Neural cell (in vitro differentiated cells): Measurements from ENCODE around the gene NGEF.

Experiments used
- EZH2 ChIP-seq: fragments of 200-600, 300-800 bp; shearing (Covaris generic), sonication (generic); IDR thresholded peaks from 2 replicates; pipeline ENCODE4 v1.6.1; 2014; ENCODE audit warnings: antibody characterized with exemption, low read length, borderline replicate concordance, mild to moderate bottlenecking; ENCODE audit not compliant: insufficient read depth, poor library complexity, severe bottlenecking
- MXI1 ChIP-seq: fragments of 450-650 bp; conservative IDR thresholded peaks from 2 replicates; pipeline ENCODE4 v1.6.1; 2014; ENCODE audit warnings: antibody characterized with exemption, mild to moderate bottlenecking; ENCODE audit not compliant: poor library complexity, severe bottlenecking
- TF ChIP-seq, protein P1 (sequence below): fragments of 450-650 bp; IDR thresholded peaks from 2 replicates; pipeline ENCODE4 v1.5.1; 2014; ENCODE audit warnings: antibody characterized with exemption, mild to moderate bottlenecking, moderate library complexity; ENCODE audit not compliant: poor library complexity, severe bottlenecking

DNA sequence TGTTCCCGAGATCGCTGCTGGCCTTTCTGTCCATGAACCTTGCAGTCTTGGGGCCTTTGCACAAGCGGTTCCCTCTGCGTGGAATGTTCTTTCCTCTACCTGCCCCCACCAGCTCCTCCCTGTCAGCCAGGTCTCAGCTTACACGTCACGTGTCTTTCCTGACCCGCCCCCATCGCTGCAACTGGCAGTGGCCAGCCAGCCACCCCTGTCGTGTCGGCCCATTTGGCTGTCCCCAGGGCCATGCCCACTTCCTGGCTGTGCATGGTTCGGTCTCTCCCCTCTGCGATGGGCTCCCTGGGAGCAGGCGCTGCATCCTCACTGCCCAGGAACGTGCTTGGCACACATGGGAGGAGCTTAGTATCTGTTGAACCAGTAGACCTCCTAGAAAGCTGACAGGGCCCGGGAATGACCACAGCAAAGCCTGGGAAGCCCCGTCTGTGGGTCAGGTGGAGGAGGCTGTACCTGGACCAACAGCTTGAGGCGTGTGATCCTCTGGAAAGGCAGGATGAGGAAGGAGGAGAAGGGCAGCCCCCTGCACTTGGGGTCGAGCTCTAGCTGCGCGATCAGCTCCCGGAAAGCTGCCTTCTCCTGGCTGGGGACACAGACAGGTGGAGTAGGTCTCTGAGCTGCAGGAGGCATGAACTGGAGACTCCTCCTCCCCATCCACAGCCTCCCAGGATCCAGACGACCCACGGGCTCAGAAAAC, 122.0 kb downstream of the NGEF start:
- TF ChIP-seq EZH2 = no peak
- no peak for TF ChIP-seq MXI1
- TF ChIP-seq, protein P1, sequence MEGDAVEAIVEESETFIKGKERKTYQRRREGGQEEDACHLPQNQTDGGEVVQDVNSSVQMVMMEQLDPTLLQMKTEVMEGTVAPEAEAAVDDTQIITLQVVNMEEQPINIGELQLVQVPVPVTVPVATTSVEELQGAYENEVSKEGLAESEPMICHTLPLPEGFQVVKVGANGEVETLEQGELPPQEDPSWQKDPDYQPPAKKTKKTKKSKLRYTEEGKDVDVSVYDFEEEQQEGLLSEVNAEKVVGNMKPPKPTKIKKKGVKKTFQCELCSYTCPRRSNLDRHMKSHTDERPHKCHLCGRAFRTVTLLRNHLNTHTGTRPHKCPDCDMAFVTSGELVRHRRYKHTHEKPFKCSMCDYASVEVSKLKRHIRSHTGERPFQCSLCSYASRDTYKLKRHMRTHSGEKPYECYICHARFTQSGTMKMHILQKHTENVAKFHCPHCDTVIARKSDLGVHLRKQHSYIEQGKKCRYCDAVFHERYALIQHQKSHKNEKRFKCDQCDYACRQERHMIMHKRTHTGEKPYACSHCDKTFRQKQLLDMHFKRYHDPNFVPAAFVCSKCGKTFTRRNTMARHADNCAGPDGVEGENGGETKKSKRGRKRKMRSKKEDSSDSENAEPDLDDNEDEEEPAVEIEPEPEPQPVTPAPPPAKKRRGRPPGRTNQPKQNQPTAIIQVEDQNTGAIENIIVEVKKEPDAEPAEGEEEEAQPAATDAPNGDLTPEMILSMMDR = no peak
